Kidney epithelial cell (primary cell): ENCODE measurements around the gene SEMA5B. TPM values are rescaled to one million over a fixed set of nuclear protein-coding genes. Genes with fewer than 3 reads are reported as not detected.

Source experiments
- DNase-seq: peaks from one replicate; pipeline ENCODE4 v3.0.0-alpha.2; 2010; ENCODE audit warnings: low read depth
- H3K27me3 ChIP-seq: 2 replicates; pipeline ENCODE4 v1.6.0; 2011; ENCODE audit warnings: low read length; ENCODE audit not compliant: control insufficient read depth, insufficient read depth
- H3K36me3 ChIP-seq: 2 replicates; pipeline ENCODE4 v1.5.1; 2011; ENCODE audit warnings: low read length; ENCODE audit not compliant: control insufficient read depth, insufficient read depth
- H3K4me3 ChIP-seq: 2 replicates; pipeline ENCODE4 v1.5.1; 2011; ENCODE audit warnings: low read depth, mild to moderate bottlenecking, control low read depth, low read length
- CTCF ChIP-seq: IDR thresholded peaks from 2 replicates; pipeline ENCODE4 v1.5.1; 2011; ENCODE audit warnings: mild to moderate bottlenecking, moderate library complexity, low read length, control low read depth, inconsistent platforms; ENCODE audit not compliant: insufficient read depth, poor library complexity, severe bottlenecking
- total RNA-seq: library from RNA; depleted of rRNA; stranded (reverse); fragments of >200 nt; gene quantifications from 2 replicates; pipeline ENCODE4 v1.2.3, GENCODE V29; 2015

Gene SEMA5B
- total RNA-seq, 1 donor from 2014 or later: not detected

- TF ChIP-seq CTCF: no peak
- H3K36me3 ChIP-seq: no peaks in the 10 kb centered on the region
- DNase-seq: no peak
- peaks cover 61% of the 10 kb centered on the region for H3K27me3 ChIP-seq
- no peak overlapping the region for H3K4me3 ChIP-seq
Observed at GRCh38 chr3:122986693-122987179, 40.8 kb downstream of the SEMA5B start.

GRCh38 chr3:122985539-122985938 lies 42.0 kb downstream of the SEMA5B start:
- Histone ChIP-seq H3K27me3 (peaks cover 51% of the 10 kb centered on the region), H3K4me3 (no peak overlapping the region), H3K36me3 (no peaks in the 10 kb centered on the region)
- TF ChIP-seq CTCF: no peak
- no peak for DNase-seq

GRCh38 chr3:122984650-122985049 lies 42.9 kb downstream of the SEMA5B start:
- TF ChIP-seq CTCF: no peak
- H3K27me3 ChIP-seq: peaks cover 42% of the 10 kb centered on the region
- H3K4me3 ChIP-seq: no peak overlapping the region
- DNase-seq: no peak
- H3K36me3 ChIP-seq: no peaks in the 10 kb centered on the region

DNA sequence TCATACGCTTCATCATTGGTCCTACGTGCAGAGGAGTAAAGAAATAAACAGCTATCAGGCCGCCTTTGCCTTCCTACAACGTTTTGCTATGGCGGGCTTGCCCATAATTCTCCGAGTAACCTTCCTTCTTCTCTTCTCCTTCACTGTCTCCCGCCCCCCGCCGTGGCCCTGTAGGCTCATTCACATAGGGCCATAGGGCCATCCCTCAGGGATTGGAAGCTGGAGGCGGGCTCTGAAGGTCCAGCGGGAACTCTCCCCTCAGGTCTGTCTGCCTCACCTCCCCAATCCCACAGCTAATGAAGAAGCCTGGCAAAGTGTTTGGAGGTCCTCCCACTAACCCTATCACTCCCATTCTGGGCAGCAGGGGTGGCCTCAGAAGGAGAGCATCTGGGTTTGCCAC lies 43.6 kb downstream of the SEMA5B start:
- no peak for TF ChIP-seq CTCF
- no peak for DNase-seq
- H3K36me3 ChIP-seq: no peaks in the 10 kb centered on the region
- H3K27me3 ChIP-seq: peaks cover 36% of the 10 kb centered on the region
- H3K4me3 ChIP-seq: no peak overlapping the region

DNA sequence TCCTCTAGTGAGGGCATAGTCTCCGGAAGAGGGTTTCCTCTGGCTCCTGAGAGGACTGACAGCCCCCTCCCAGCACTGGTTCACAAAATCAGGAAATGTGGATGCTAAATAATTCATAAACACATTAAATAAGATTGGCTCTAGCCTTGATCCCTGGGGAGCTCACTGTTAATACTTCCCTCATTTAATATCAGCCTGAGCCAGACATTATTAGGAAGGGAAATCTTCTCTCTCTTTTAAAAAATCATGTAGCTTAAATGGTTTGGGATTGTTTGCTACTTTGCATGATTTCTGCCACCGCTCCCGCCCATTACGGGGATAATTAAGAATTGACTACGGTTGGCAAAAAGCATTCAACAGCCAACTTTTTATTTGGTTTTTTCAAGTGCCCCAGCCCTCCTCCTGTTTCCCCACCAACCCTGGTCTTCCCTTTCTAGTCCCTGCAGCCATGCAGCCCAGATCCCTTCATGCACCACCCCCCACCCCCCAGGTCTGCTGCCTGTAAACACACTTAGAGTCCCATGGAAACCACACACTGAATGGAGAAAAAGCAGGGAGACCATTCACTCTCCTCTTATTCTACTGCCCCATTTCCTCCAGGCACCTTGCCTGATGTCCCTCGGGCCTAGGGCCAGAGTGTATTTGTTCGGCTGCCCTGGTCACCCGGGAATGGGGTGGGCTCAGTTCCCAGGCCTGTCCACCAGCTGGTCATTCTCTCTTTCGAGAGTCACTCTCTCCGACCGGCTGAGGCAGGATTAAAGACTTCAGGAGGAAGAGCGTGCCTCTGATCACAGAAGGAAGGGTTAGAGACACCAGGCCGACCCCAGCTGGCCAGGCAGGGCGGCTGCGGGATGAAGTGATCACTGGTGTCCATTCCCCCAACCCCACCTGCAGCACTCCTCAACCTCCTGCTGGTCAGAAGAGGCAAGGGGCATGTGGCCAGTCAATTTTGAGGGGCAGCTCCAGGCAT lies 45.1 kb downstream of the SEMA5B start:
- H3K27me3 ChIP-seq: peaks cover 24% of the 10 kb centered on the region
- no peak for DNase-seq
- no peak for TF ChIP-seq CTCF
- H3K4me3 ChIP-seq: no peak overlapping the region
- H3K36me3 ChIP-seq: no peaks in the 10 kb centered on the region
